RKO (cell line): Measurements from ENCODE around the gene IL1R1.

Experiments
- DNase-seq: peaks from one replicate; pipeline ENCODE4 v3.0.0-alpha.2; 2016; ENCODE audit warnings: low spot score

Gene IL1R1

DNA sequence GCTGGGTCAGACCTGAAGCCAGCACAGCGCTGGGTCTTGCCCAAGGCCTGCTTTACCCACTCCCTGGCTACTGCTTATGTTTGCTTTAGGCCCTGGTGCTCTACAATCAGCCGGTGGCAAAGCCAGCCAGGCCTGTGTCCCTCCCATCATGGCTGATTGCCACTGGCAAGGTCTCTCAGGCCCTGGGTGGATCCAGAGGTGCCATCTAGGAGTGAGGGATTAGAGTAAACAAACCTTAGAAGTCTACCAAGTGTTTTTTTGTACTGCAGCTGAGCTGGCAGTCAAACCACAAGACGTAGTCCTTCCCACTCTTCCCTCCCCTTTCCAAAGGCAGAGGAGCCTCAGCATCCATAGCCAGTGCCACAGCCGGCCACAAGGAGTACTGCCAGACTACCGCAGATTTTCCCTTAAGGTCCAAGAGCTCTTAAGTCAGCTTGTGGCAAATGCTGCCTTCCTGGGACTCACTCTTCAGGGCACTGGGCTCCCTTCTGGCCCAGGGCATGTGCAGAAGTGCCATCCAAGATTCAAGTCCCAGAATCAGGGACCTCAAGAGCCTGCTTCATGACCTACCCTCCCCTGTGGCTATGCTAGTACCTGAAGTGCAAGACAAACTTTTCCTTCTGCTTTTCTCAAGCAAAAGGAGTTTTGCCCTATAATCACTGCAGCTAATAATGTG lies 64.3 kb downstream of the IL1R1 start:
- DNase-seq = no peak

DNA sequence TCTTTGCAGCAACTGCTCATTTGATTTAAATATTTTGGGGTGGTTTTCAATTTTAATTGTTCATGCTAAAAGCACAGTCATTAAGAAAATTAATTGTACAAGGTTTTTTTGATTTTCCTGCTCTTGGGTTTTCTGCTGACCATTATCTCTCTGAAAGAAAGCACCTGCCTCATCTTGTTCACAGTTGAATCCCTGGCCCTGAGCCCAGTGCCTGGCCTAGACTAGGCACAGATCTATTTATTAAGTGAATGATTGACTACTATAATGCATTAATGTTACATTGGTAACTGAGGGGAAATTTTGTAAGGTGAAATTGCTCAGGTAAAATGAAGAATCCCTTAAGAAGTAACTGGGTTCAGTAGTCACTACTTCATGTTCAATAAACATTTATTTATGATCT lies 66.2 kb downstream of the IL1R1 start:
- no peak for DNase-seq

DNA sequence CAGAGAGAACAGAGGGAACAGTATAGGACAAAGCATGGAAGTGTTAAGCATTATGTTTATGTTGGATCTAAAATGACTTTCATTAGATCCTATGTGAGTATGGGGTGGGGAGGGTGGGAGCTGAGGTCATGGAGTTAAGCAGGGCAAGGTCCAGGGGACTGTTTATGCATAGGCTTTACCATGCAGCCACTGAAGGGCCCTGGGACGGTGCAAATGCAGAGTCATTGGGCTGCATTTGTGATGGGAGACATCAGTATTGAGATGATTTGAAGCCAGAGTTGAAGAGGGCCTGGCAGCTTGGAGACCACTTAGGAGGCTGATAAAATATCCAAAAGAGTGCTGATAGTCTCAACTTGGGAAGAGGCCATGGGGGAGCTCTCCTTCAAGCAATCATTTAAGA lies 66.9 kb downstream of the IL1R1 start:
- DNase-seq = no peak

DNA sequence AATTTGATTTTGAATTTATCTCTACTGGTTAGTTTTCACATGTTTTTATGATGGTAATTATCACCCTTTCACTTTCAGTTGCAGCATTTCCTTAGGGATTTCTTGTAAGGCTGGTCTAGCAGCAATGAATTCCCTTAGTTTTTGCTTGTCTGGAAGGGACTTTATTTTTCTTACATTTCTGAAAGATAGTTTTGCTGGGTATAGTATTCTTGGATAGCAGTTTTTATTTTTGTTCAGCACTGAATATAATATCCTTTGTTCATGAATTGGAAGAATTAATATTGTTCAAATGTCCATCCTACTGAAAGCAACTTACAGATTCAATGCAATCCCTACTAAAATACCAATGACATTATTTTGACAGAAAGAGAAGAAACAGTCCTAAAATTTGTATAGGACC lies 74.5 kb downstream of the IL1R1 start:
- DNase-seq = no peak

DNA sequence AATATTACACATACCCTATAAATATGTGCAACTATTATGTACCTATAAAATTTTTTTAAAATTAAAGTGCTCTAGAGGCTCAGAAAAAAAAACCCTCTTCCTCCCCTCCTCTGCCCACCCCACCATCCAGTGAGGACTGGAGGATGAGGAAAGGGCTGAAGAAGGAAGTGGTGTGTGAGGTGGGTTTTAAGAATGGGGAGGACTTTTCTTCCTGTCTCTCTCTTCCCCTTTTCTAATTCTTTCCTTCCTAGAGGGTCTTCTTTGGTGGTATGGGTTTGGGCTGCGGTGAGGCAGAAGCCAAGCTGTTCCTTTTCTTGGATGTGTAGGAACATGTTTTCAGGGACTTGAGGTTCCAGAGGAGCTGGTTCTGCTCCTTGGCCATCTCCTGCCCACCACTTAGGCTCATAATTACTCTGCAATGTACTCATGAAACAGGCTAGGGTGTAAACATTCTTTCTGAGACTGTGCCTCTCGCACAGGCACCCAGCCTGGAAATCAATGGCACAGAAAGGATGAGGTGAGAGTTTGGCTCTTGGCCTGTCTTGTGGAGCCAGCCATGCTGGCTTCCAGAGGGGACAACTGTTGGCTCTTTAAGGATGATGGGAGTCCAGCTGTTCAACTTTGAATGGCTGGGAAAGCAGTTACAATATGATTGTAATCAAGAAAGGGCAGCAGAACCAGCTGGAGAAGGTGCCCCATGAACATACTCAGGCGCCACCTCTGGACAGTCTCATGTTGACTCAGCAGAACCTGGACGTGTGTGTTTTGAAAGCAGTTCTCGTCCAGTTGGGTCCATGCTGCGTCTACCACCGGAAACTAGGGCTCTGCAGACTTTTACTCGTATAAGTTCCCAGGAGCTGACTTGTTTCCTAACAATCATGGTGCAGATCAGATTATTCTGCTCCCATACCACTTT lies 82.5 kb downstream of the IL1R1 start:
- DNase-seq = no peak

DNA sequence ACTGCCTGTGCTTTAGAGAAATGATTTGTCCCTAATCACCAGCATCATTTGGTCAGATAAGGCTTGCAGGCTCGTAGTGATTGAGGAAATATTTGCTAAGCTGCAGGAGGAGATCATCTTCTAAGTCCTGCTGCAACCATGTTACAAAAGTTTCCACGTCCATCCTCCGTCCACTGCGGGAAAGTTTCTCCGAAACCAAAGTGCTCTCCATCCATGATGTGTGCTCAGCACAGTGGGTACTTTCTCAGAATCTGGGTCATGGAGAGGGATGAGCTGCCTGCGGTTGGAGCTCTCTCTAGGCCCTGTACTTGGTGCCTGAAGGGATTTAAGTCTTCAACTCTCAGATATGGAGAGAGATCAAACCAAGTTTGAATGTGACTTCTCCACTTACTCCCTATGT lies 83.6 kb downstream of the IL1R1 start:
- DNase-seq = no peak

DNA sequence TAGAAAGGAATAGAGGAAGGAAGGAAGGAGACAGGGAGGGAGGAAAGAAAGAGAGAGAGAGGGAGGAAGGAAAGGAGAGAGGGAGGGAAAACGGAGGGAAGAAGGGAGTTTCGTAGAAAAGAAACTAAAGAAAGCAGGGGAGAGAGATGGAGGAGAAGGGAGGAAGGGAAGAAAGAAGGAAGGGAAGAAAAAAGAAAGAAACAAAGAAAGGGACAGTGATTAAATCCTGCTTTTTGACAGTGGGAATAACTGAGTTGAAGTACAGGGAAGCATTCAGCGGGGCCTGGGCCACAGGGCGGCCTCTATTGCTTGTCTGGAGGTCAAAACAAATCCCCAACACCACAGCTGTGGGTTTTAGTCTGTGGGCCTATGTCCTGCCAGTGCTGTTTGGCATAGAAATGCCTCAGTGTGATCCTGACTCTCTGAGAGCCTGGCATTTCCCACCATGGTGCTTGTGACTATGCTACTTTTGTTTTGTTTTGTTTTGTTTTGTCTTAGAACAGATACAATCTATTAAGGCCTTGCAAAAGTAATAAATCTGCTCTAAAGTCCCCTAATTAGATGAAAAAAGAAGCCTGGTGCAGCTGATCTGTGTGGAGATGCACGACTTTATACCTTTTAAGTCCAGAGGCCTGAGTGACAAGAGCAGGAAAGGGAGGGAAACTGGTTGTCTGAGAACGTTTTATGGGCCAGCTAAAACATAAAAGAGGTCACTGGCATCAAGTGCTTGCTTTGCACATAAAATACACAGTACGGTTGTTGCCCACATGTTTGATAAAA lies 84.3 kb downstream of the IL1R1 start:
- no peak for DNase-seq

DNA sequence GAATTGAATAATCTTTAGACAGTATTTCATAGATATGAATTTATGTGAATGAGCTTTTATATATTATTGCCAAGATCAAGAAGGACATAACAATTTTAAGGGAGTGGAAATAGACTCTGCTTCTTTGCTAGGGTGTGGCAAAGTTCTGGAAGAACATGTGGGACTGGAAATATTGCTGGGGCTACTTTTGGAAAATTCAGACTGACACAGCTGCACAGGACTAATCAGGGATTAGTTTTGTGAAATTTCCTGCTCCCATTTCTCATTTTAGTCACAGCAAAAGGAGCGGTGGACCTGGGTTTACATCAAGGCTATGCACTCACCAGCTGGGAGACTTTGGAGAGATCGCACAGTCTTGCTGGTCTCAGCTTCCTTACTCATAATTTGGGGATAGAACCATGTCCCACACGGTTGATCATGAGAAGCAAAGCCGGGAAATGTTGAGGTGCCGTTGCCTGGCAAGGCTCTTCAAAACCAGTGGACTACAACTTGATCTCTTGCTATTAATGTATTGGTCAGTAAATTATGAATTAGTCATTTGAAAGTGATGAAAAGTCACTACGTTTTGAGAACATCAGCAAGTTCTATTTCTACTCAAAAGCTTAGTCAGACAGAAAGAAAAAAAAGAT lies 86.7 kb downstream of the IL1R1 start:
- DNase-seq = no peak
